Activated T-cell treated with anti-CD3 and anti-CD28 coated beads, Interleukin-2, amount 50 U/mL, for 48 hours (primary cell): ENCODE measurements around the gene SCUBE2.
"Not testable (repeated sequence)": the region's sequence is repeated elsewhere in the genome, so short reads cannot be mapped to it uniquely, and the experiment has no call there.

Source experiments
- DNase-seq, 2 experiments: peaks; one replicate each; pipeline ENCODE4 v3.0.0-alpha.2; 2020

The SCUBE2 gene

GRCh38 chr11:9003573-9004182, 87.7 kb downstream of the SCUBE2 start, which contains the start of gene NRIP3:
Gene NRIP3, minus strand, starts transcription at chr11:9004001. Its CDS starts 66 bp downstream, at chr11:9003935.
- peak; percentile 70 to 76 for DNase-seq

- peak in 1 of 2 experiments; percentile 32 for DNase-seq
Observed at GRCh38 chr11:9002920-9003572, 88.4 kb downstream of the SCUBE2 start.

- peak; percentile 45 to 60 for DNase-seq
Observed at GRCh38 chr11:9001736-9002135, 89.7 kb downstream of the SCUBE2 start.

- DNase-seq = no peak
Observed at GRCh38 chr11:8998017-8998416, 93.4 kb downstream of the SCUBE2 start.

- DNase-seq = no peak
Observed at GRCh38 chr11:8997451-8997850, 93.9 kb downstream of the SCUBE2 start.

GRCh38 chr11:8989453-8989852, 101.9 kb downstream of the SCUBE2 start:
- DNase-seq = no peak

- DNase-seq = no peak
Observed at GRCh38 chr11:8988329-8989234, 102.8 kb downstream of the SCUBE2 start.

GRCh38 chr11:8987446-8987845, 104.0 kb downstream of the SCUBE2 start:
- no peak for DNase-seq

- not testable (repeated sequence) for DNase-seq
Observed at GRCh38 chr11:8986772-8987171, 104.6 kb downstream of the SCUBE2 start.

GRCh38 chr11:8985462-8985861, 105.9 kb downstream of the SCUBE2 start:
- no peak for DNase-seq

GRCh38 chr11:8983552-8983951, 107.8 kb downstream of the SCUBE2 start:
- DNase-seq = peak; percentile 30 to 34

GRCh38 chr11:8980485-8980884, 110.9 kb downstream of the SCUBE2 start:
- DNase-seq = no peak

GRCh38 chr11:8979365-8979764, 112.0 kb downstream of the SCUBE2 start:
- DNase-seq = not testable (repeated sequence)

GRCh38 chr11:8973121-8973520, 118.3 kb downstream of the SCUBE2 start:
- DNase-seq = no peak

GRCh38 chr11:8971924-8972316, 119.5 kb downstream of the SCUBE2 start:
- DNase-seq = no peak

- no peak for DNase-seq
Observed at GRCh38 chr11:8971196-8971923, 120.0 kb downstream of the SCUBE2 start.
